Left lobe of liver (tissue), 2 donors: Measurements from ENCODE around the gene ANK3. TPM values are rescaled to one million over a fixed set of nuclear protein-coding genes. Genes with fewer than 3 reads are reported as not detected.

Experiments
- ATAC-seq: fragments of 200-7000 bp; cut with Tn5 transposase; one replicate; pipeline ENCODE4 v1.9.1; 2020; ENCODE audit warnings: mild to moderate bottlenecking, moderate library complexity
- DNase-seq: peaks from one replicate; pipeline ENCODE4 v3.0.0-alpha.2; 2020; ENCODE audit warnings: low spot score
- total RNA-seq: library from RNA; stranded (reverse); gene quantifications from one replicate; pipeline ENCODE4 v1.2.1, GENCODE V29; 2021
- donor health status: DM: no; HTN: no; CAD: no; lungs with moderate emphysema.
- donor health status: DM: no; HTN: yes; CAD: no.

The ANK3 gene
- total RNA-seq, 1 donor from 2014 or later = 13.4 TPM

DNA sequence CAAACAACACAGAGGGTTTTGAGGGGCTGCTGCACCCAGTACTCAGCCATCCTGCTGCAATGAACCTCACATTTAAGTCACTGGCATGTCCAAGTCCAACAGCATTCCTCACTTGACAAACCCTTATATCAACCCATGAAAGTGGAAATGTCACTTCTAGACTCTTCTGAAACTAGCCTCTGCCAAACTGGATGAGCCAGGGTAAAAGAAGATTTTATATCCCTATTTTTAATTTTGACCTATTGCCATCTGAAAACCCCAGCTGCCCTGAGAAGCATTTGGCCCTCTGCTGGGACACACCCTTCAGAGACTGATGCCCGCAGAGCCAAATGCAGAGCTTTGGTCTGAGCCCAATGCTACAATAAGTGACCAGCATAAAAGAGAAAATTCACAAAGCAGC, 201.1 kb downstream of the ANK3 start:
- DNase-seq (no peak), ATAC-seq (no peak)

DNA sequence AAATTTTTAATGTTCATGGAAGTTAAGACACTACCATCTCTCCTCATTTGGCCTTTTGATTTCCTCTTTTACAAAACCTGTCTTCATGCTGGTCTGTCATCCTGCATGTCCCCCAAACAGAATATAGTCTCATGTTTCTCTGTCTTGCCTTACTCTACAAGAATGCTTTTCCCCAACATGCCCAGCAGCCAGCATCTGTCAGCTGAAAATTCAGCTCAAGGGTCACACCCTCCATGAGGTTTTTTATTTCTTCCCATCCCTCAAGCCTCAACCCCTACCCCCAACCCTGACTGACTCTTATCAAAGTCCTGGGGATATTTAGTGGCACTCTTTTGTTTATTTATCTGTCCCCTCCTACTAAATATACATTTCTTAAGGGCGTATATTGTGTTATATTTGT, 202.0 kb downstream of the ANK3 start:
- DNase-seq (no peak), ATAC-seq (no peak)

DNA sequence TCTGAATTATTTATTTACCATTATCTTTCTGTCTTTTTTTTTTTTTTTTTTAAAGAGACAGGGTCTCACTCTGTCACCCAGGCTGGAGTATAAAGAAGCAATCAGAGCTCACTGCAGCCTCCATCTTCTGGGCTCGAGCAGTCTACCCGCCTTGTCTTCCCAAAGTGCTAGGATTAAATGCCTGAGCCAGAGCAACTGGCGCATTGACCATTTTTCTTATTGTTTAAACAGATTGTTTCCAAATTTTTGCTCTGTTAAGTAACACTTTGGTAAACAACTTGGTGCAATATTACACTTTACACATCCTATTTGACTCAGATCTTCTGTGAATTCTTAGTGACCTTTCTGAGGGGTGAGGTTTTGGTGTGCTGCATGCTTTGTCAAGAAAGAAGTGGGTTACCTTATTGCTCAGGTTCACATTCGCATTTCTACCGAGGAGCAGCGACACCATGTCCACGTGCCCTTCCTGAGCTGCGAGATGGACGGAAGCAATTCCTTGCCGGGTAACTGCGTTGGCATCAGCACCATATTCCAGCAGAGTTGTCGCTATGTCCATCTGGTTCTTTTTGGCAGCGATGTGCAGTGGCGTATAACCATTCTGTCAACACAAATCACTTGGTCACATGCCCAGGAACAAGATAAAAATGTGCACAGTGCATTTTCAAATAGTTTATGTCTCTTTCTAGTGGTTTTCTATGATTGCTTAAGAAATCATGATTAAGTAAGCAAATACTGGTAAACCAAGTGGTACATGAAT, 203.2 kb downstream of the ANK3 start:
- ATAC-seq (peak; percentile 89), DNase-seq (peak; percentile 73)

DNA sequence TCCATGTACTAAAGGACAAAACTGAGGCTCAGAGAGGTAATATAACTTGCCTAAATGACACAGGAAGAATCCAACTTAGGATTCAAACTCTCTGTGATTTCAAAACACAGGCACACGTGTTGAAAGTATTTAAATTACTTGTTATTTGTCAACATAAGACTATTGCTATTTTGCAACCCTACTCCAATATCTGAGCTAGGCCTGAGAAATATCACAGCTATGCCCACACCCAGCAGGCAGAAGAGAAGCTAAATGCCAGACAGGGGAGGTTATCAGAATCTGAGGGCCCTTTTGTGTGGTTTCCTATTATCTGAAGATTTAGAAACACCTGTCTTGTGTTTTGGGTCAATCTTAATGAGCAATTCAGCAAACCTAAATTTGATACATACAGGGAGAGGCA, 204.3 kb downstream of the ANK3 start:
- ATAC-seq (no peak), DNase-seq (no peak)

DNA sequence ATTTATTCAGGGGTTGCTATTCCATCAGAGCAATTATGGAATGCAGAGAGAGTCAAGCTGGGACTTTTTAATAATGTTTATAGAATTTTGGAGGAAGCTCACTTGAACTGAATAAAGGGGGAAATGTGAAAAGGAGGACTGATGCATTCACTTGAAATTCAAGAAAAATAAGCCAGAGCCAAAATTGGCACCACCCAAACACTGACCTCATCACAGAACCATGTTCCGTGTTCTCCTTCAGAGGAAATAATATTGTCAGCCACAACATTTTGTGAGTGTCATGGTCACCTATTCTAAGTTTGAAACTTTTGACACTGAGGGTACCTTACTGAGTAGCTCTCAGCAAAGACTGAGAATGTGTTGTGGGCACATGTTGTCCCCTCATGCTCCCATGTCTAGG, 207.0 kb downstream of the ANK3 start:
- no peak for ATAC-seq
- DNase-seq = no peak

DNA sequence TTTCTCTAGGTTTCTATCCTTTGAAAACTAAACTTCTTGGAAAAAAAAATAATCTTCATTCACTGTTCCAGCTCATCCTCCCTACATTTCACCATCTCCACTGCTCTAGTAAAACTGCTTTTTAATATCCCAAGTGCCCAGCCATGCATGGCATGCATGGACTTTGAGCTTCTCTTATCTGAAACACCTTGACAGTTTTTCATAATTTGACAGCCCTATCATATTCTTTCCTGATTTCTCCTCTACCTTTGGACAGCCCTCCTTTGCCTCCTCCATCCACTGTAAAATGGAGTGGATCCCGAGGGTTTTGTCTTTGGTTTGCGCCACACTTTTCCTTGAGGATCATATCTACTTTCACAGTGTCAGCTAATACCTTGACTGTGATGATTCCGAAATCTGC, 212.8 kb downstream of the ANK3 start:
- DNase-seq = no peak

DNA sequence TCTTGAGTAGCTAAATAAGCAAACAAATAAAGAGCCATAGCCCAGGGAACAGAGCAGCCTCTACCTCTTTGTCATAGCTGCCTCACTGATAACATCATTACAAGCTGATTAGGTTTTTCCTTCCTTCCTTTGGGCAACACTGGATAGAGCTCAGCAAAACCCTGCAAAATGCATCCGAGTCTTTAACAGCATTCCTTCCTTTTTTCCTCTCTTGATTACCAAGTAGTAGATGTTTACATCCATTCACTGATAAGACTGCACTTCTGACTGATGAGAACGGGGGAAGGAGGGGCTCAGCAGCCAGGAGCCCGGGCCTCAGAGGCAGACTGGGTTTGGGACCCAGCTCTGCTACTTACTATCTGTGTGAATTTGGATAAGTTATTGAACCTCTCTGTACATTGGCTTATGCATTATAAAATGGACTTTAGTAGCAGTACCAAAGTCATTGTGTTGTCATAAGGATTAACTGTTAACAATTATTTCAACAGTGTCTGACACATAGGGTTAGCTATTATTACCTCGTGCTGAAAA, 214.2 kb downstream of the ANK3 start:
- no peak for DNase-seq

More for the DNA sequence above, 212.8 kb downstream of the ANK3 start:
- no peak for ATAC-seq

DNA sequence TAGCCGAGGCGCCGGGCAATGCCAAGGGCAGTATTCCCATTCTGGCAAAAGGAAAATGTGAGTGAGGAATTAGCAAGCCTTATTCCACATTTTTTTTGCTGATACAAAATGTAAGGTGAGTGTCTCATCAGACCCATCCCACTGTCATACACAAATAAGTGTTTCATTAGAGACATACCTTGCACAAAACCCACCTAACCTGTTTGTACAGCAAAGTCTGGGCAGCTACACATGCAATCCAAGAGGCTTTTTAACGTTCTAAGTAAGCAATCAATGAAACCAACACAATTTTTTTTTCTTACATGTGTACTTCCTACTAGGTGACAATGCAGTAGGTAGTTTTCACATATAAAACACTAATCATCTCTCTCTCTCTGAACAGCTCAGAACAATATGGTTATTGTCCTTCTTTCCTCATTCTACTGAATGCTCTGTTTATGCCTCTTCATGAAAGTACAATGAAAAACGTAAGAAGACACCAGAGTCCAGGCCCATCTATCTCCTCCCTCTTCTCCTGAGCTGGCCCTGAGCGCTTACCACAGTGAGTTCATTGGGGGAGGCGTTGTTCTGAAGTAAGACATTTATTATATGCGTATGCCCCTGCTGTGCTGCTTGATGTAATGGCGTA, 217.2 kb downstream of the ANK3 start:
- no peak for ATAC-seq
- no peak for DNase-seq

More for the DNA sequence above, 214.2 kb downstream of the ANK3 start:
- no peak for ATAC-seq

DNA sequence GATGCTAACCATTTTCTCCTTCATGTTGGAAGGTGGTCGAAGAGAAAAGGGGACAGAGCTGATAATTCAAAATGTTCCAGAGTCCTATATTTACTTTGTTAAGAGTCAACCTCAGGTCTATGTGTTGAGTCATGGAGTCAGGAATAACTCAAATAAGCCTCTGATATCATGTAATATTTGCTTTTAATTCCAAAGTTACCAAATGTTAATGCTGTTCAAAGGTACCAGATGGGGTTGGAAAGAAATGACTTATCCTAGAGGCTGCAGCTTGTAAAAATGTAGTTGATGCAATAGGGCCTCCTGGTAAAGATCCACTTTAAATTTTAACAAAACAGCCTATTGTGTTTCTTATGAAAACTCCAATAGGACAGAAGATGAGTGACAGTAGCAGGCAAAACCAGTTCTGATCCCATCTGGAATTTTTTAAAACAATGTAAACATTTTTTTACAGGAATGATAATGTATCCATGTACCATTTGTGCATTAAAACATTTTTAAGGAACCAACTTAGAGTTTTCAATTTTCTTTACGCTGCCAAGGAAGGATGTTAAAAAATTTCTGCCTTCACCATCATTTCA, 218.2 kb downstream of the ANK3 start:
- DNase-seq (no peak), ATAC-seq (no peak)

DNA sequence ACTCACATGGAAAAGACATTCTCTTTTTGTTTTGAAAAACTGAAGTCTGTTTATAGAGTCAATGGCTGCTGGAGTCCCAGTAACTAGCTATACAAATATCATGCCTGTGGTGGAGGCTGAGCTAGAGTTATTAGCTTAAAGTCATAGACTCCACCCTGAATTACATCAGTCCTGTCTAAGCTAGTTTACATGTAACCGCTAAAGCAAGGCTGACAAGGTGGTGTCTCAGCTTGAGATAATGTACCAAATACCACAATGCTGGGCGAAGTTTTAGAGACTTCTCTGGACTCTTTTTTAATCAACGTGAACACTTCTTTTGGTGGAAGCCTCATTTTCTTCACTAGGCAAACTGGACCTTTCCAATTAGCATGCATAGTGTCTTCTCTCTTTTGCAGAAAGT, 219.4 kb downstream of the ANK3 start:
- ATAC-seq (no peak), DNase-seq (no peak)

DNA sequence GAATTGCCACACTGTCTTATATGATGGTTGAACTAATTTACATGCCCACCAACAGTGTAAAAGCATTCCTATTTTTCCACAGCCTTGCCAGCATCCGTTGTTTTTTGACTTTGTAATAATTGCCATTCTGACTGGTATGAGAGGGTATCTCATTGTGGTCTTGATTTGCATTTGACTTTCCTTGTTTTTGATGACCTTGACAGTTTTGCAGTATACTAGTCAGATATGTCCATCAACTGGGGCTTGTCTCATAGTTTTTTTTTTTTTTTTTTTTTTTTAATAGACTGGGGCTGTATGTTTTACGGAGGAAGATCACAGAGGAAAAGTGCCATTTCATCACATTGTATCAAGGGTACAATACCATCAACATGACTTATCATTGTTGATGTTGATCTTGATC, 220.6 kb downstream of the ANK3 start:
- no peak for ATAC-seq
- no peak for DNase-seq

DNA sequence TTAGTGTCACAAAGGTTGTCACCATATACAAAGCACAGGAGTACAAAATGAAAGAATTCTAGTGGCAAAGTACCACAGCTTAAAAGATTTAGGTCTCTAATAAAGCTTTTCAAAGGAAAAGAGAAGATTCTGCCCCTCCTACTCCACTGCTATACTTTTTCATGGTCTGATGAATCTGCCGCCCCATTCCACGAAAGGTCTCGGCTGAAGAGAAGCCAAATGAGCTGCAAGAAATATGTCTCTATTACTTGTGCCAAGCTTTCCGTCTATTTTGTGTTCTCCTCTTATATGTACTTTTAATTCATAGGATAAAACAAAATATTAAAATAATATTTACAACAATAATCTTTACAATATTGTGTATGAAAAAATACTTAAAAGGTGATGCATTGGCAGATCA, 222.6 kb downstream of the ANK3 start:
- no peak for ATAC-seq
- no peak for DNase-seq

DNA sequence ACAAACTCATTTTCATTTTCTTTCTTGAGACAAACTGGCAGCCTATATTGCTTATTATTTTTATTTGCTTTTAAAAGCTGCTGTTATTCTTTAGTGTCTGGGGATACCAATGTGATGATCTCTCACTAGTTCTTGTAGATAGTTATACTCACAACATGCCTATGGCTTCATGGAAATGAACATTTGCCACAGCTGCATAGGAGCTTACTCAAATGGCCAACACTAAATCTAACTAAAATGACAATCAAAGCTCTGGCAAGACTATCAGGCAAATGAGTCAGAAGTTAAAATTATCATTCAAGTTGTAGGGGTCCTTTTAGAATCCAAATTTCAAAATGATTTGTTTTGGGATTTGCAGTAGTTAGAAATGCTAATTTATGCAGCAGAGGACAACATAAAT, 225.9 kb downstream of the ANK3 start:
- no peak for DNase-seq
- ATAC-seq = no peak

DNA sequence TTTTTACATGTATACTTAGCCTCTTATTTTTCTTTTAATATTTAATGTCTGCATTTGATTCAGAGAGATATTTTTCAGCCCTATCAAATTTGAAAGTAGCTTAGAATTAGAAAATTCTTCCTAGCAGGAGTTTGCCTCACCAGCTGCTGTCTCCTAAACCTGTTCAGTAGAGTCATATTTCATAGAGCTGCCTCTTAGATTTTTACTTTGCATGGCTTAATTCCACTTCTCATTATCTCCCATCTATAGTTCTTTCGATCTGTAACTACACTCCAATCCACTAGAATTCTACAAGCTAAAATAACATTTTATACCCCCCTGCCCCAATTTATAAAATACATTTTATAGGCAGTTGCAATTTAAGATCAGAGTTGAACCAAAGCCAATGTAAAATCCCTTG, 227.0 kb downstream of the ANK3 start:
- no peak for DNase-seq
- no peak for ATAC-seq

DNA sequence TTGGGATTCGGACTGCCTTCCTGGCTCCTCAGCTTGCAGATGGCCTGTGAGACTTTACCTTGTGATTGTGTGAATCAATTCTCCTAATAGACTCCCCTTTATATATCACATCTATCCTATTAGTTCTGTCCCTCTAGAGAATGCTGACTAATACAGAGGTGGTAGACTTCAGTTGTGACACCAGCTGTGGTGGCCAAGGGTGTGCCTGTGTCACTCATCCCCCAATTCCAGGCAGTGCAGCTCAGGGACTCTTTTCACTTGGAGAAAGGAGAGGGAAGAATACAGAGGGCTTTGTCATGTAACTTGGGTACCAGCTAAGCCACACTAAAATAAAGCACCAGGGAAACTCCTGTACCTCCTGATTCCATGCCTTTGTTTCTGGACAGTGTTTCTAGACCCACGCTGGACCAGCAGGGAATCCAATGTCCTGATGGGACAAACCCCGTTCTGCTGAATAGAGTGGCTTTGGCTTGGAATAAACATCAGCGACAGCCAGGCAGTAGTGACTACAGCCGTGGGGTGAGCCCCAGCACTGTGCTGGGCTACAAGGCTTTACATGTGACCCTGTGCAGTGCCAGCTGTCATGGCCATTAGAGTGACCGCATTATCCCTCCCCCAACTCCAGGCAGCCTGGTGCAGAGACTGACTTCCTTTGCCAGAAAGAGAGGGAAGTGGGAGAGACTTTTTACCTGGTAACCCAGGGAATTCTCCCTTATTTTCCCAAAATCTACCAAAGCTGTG, 233.6 kb downstream of the ANK3 start:
- no peak for ATAC-seq
- no peak for DNase-seq

DNA sequence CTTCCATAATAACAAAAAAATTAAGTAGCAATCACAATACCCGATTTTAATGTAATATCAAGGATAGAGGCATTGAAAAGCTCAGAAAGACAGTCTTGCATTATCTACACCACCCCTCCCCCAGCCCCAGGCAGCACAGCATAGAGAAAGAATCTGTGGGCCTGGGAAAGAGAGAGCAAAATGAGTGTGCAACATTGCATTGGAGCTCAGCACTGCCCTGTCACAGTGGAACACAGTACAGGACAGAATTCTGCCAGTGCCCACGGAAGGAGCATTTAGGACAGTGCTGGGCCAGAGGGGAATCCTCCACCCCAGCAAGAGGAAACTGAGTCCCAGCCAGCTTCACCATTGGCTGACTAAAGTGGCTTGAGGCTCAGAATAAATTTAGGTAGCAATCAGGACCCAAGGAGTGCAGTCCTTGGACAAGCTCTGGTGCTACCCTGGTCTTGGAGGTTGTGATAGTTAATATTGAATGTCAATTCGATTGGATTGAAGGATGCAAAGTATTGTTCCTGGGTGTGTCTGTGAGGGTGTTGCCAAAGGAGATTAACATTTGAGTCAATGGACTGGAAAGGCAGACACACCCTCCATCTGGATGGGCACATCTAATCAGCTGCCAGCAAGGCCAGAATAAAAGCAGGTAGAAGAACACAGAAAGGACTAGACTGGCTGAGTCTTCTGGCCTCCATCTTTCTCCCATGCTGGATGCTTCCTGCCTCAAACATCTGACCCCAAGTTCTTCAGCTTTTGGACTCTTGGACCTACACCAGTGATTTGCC, 234.4 kb downstream of the ANK3 start:
- ATAC-seq (no peak), DNase-seq (no peak)

DNA sequence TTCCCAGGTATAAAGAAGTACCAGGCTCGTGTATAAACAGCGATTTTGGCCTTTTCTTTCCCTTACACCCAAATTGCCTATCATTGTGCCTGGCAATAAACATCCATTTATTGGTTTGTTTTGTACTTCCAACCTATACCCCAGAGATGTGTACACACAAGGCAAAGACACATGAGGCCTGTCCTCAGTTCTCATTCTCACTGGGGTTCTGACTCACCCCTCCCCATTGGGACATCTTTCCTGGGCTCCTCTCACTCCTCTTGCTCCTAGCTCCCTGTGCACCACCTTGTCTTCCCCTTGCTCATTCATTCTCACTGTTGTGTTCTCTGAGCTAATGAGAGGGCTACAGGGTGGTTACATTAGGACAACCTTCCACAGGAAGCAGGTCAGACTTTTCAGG, 240.7 kb downstream of the ANK3 start:
- DNase-seq = no peak

DNA sequence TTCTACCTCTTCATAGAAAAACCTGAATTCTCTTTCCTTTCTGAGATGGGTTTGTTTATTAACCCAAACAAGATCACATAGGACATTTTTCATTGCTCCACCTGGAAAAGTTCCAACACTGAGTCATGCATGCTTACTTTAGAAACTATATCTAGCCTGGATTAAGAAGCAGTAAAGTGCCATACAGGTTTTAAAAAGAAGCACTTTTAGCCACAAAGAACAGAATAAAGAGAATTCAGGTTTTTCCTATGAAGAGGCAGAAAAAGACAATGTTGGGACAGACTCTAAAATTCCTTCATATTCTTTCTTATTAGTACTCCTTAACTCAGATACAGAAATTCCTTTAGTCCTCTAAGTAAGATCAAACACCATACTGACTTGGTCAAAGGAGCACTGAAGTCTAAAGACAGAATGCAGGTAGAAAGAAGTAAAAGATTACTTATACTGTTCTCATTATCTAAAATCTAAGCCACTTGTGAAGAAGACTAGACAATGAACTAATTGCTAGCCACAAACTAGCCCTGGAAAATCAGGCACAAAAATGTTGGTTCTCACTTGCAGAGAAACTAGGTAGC, 241.3 kb downstream of the ANK3 start:
- ATAC-seq = peak; percentile 69
- no peak for DNase-seq

More for the DNA sequence above, 240.7 kb downstream of the ANK3 start:
- ATAC-seq = no peak

DNA sequence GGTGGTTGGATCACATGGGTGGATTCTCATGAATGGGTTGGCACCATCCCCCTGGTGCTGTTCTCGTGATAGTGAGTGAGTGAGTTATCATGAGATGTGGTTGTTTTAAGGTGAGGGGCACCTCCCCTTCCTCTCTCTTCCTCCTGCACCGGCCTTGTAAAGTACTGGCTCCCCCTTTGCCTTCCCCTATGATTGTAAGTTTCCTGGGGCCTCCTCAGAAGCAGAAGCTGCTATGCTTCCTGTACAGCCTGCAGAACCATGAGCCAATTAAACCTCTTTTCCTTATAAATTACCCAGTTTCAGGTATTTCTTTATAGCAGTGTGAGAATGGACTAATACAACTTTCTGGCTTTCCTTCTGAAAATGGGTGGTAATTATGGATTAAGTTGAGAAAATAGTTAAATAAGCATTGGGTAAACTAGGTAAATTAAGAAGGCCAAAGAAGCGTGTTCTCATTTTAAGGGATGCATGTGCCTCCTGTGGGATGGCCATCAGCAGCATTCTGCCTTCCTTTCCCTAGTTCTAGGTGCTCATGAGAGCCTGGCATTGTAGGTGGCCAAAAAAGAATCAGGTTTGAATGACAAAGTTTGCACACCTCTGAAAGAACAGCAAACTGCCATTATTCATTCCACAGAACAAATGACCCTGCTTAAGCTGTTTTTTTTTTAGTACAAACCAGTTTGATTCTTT, 242.0 kb downstream of the ANK3 start:
- ATAC-seq (peak; percentile 21), DNase-seq (no peak)

DNA sequence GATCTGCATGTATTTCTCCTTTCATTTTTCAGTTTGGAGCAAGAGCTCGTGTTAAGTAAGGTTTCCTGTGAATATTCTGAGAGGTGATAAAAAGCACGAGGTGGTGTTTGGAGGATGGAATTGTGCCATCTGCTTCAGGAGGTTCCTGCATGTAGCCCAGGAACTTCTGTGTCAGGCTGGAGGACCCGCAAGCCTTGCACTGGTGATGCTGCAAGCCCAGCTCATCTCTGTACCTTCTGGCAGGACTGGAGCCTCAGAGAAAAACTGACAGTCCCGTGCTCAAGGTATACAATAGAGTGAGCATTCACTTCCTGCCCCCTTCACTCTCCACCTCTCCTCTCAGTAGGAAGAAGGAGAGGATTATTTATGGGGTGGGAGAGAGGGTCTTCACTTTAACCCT, 242.7 kb downstream of the ANK3 start:
- DNase-seq (no peak), ATAC-seq (no peak)
